Suppressor macrophage treated with lipopolysaccharide for 4 hours (primary cell): ENCODE measurements around the gene RPTOR.

Experiments used
- DNase-seq: peaks from one replicate; pipeline ENCODE4 v3.0.0-alpha.2; 2020

RPTOR gene

DNA sequence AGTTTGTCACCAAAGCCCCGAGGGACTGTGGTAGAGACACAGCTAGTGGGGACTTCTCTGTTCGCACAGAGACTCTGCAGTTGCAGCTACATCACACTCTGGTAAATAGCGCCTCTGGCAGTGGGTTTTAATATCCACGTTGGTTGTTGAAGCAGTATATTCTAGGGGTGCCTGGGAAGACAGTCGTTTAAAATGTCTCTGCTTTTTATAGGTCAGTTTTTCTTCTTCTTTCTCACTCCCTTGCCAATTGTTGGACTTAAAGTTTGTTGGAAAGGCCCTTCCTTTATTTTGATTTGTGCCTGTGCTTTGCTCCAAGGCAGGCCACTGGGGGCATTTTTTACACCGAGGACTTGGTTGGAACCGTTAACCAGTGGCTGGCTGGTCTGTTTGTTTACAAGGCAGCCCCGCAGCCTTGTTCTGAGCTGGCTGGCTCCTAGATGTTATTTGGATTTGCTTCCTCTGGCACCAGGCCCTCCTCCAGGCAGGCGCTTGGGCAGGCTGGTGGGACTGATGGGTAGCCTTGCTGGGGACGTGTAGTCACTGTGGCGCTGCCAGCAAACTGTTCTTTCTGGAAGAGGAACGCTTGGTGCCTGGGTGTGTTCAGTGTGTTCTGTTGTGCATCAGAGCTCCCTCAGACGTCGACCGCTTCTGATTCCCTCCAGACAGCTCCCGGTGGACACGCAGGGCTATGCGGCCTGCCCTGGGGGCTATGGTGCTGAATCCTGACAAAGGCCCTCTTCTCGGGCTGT lies 228.8 kb downstream of the RPTOR start:
- DNase-seq, result no peak

DNA sequence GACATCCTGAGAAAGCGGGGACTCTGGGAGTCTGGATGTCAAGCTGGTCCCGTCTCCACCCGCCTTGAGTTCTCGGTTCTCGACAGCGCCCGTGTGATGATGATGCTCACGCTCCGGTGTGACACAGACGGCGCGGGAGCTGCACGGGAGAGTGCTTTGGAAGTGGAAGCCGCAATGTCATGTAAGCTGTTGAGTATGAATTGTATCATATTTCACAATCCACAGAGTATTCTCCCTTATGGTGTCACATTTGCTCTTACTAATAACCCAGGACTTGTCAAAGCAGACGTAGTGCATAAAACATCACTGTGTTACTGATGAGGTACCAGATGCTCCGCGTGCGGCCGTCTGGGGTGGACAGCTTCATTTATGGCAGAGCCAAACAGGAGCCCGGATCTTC lies 229.5 kb downstream of the RPTOR start:
- peak; percentile 24 for DNase-seq

DNA sequence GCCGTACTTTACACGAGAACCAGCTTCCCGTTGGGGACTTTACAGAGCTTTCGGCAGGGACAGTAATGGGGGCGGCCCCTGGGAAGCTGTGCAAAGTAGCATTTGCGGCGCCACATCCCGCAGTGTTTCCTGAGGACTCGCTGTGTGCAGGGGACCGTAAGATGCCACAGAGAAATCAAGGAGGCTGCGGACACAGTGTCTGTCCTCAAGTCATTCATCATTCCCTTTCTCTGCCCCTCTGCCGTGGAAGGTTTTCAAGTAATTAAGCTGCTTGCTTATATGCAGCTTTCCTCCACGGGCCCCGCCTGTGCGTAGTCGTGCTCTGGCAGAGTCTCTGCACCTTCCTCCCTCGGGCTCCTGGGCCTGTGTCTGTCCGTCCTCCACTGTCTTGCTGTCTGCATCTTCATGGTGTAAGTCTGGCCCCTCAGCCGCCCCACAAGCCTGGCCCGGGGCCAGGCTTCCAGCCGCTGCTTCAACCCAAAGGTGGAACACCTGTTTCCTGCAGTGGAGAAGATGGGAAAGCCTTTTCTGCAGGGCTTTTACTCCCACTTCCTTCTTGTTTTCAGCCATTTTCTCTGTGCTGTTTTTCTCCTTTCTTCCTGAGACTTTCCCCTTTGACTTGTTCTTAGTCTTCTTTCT lies 230.1 kb downstream of the RPTOR start:
- no peak for DNase-seq

DNA sequence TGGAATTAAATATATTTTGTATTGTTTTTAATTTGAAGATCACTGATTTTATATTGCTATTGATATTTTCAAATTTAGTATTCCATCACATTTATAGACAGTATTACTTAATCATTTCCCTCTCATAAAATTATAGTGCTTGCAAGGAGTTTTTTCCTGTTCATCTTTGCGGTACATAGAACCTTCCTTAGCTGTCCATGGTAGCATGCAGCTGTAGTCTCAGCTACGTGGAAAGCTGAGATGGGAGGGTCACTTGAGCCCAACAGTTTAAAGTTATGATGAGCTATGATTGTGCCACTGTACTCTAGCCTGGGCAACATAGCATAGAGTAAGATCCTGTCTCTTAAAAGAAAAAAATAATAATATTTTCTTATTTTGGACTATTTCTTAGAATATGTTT lies 231.2 kb downstream of the RPTOR start:
- DNase-seq, result no peak

DNA sequence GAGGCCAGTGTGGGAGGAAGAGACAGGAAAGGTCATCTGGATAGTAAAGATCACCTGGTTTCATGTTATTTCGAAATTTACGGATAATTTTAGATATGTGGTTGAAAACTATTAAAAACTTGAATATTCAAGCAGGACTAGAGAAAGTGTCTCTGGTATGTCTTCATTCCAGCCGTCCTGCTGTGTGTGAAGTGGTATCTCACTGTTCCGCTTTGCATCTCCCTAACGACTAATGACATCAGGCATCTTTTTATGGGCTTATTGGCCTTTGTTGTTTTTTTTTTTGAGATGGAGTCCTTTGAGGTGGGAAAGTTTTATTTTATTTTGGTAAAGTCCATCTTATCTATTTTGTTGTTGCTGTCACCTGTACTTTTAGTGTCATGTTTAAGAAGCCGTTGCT lies 232.6 kb downstream of the RPTOR start:
- no peak for DNase-seq

DNA sequence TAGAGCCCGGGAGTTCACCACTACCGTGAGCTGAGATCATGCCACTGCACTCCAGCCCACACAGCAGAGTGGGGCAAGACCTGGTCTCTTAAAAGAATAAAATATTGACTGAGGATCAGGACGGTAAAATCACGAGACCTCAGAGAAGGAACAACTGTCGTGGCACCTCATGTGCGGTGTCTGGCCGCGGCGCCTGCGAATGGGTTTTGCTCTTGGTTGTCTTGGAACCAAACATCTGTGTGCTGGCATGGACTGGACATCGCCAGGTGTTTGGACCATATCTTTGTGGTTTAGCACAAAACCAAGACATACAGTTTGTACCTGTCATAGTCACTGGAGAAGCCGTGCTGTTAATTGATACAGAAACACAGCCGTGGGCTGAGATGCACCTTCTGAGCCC lies 234.1 kb downstream of the RPTOR start:
- DNase-seq, result no peak

DNA sequence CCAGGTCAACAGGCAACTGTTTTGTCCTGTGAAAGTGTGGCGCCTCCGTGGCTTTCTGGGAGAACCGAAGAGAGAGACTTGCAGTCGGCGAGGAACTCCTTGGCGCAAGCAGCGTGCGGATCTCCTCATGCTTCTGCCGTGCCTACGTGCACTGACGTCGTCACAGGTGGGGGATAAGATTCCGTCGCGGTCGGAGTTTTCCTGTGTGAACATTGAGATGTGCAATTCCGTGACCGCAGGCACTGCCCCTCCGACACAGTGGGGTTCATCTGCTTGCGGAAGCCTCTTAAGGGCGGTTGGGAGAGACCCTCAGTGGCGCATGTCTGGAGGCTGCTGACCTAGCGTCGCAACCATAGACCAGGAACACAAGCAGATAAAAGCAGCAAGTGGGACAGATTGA lies 234.7 kb downstream of the RPTOR start:
- no peak for DNase-seq

DNA sequence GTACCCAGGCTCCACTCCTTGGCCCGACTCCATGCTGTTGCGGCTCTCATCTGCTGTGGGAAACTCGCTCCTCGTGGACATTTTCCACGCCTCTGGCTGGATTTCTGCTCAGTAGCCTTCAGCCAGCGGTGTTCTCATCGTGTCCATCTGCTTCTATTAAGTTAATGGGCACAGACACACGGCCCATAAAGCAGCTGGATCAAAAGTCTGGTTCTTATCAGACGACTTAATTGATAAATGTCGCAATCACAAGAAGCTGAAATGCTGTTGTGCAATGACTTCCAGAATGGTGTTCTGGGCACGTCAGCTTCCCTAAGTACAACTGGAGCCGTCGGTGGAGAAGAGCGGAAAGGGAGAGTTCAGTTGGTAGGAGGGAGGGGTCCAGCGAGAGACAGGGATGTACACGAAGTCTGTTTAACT lies 235.3 kb downstream of the RPTOR start:
- peak; percentile 61 for DNase-seq

DNA sequence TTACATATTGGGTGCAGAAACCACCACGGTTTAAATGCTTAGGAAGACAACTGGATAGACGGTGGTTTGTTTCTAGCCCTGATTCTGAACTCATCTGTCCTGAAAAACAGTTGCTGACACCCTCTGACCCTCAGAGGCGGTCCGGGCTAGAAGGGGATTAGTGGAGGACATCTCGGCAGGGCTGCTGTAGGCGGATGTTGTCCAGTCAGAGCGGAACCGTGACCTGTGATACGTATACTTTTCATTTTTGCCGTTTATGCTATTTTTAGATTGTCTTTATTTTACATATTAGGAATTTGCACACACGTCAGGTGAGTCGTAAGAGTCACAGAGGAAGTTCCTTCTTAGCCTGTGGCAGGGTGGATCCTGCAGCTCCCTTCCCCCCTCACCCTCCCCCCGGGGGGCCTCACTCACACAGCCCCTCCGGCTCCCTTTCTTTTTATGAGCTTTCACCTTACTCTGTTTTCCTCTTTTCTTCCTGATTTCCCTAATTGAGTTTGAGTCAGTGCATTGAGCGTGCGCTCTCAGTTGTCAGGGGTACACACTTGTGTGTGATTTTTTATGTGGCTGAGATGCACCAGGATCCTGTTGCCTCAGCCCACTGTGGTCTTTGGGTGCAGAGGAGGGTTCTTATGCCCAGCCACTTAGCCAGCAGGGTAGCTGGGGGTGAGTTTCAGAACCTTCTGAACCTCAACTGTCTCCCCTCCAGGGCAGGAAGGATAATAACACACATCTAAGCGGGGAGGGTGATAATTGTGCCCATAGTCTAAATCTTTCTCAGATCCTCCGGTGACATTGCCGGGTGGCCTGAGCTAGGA lies 236.0 kb downstream of the RPTOR start:
- peak; percentile 28 for DNase-seq

DNA sequence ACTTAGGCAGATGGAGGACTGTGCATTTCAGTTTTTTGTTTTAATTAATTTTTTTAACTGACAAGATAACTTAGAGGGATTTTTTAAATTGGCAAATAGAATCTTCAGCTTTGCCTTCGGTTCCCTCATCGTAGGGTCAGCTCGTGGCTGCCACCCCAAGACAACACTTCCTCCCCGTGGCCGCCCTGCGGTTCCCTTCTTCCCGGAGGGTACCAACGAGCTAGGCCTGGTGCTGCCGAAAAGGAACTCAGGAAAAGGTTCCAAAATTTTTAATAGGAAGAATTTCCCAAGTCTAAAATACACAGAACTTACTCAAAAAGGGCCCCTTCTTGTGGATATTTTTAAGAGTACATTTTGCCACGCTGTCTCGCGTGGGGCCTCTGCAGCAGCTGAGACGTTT lies 236.6 kb downstream of the RPTOR start:
- DNase-seq, result peak; percentile 40

DNA sequence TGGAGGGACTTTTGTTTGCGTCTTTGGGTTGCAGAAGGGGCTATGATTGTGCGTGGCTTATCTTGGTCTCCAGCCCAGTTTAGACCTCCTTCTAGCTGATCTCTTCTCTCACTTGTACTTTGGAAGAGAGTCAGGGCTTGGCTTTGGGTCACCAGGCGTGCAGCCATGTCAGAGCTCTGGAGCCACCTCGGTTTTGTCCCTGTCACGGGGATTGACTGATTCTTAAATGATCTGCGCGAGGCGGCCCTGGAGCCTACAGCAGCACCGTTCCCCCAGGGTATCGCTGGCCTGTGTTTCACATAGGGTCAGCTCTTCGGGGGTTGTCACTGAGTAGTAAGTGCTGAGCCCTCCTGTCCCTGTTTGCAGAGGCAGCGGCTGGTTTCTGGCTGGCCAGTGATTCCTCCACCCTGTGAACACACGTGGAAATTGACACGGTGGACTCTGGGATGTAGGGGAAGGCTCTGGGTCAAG lies 237.2 kb downstream of the RPTOR start:
- DNase-seq, result no peak

DNA sequence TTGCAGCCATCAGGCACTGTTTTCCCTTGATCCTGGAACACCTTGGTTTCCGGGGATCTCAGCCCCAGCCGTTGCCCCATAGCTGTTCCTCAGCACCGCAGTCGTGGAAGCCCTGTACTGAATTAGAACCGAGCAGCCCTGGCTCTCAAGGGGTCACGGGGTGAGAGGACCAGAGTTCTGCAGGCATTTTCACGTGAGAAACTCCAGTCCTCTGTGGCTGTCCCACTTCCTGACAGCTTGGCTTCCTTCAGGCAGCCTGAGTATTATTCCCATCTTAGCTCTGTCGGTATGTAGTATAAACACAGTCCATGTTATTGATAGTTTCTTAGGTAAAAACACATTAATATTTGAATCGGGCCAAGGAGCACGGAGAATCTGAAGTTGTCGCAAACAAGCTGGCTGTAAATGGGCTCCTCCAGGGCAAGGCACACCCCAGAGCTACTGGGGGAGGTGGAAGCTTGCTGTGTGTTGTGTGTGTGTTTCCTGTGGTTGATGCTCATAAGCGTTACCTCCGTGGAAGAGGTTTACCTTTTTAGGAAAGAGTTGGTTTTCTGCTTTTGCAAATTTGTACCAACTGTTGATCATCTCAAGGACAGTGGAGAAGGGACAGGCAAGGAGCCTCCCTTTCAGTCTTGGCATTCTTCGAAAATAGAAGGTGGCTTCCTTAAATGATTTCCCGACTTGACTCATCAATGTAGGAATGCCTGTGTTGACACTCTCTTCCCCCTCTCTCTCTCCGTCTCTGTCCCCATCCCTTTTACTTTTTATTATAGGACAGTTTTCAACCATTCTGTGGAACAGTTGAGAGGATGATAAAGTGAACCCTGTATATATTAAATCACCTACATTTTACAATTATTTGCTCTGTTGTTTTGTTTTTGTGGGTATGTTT lies 238.1 kb downstream of the RPTOR start:
- no peak for DNase-seq

DNA sequence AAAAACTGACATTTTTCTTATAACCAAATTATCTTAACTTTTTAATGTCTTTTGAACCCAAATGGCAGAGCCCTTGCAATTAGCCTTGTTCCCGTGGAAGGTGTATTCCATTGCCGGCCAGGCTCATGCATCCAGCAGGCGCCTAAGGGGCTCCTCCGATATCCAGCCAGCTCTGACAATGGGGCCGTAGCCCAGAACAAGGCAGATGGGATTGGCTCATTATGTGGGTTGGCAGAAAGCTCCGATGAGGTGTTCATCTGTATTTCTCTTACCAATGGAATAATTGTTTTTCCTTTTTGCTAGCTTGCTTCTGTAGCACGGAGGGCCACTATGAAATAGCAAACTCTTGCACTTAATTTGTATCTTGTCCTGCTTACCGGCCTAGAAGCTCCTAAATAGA lies 238.8 kb downstream of the RPTOR start:
- no peak for DNase-seq

DNA sequence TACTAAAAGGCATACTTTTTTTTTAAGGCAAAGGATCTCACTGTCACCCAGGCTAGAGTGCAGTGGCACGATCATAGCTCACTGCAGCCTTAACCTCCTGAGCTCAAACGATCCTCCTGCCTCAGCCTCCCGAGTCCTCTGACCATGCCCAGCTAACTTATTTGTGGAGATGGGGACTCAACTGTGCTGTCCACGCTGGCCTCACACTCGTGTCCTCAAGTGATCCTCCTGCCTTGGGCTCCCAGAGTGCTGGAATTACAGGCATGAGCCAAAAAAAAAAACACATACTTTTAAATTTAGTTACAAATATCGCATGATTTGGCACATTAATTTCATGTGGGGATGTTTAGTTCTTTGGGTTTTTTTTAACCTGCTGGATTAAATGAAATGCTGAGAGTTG lies 239.3 kb downstream of the RPTOR start:
- no peak for DNase-seq

DNA sequence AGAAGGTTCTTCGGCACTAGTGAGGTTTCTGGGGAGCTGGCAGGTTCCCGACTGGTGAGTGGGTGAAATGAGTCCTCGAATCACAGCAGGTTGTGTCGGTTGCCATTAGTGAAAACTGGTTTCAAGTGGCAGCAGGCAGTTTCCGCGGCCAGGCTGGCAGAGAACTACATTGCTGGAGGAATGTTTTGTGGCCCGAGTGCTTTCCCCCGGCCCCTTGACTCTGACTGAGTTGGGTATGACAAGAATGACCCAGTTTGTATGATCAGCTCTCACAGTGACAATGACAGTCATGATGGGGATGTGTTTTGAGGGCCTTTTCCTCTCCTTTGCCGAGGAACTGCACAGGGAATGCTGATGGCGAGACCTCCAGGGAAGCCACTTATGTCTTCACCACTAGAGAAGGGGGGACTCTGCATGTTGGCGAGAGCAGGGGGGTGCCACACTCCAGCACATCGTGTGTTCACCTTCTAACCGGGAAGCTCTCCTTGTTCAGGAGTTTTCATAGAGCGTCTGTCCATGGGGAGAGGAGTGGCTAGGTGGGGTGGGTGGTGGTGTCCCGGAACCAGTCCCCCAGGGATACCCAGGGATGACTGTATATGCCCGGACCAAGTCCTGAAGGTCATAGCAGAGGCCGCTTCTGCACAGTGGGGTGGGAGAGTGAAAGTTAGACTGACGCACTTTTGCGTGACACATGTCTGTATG lies 241.0 kb downstream of the RPTOR start:
- DNase-seq, result no peak

DNA sequence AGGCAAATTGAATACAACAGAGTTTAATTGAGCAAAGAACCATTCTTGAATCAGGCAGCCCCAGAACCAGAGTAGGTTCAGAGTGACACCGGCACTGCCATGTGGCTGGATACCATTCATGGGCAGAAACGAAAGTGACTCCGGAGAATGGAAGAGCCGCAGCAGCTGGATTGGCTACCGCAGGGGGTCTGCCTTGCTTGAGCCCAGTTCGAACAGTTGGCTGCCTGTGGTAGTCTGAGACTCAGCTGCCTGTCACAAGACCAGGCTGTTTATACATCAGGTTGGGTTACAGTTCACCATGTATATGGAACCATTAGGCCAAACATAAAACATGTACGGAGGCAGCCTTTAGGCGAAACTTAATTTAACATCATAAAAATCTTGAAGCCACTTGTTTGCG lies 241.8 kb downstream of the RPTOR start:
- no peak for DNase-seq

DNA sequence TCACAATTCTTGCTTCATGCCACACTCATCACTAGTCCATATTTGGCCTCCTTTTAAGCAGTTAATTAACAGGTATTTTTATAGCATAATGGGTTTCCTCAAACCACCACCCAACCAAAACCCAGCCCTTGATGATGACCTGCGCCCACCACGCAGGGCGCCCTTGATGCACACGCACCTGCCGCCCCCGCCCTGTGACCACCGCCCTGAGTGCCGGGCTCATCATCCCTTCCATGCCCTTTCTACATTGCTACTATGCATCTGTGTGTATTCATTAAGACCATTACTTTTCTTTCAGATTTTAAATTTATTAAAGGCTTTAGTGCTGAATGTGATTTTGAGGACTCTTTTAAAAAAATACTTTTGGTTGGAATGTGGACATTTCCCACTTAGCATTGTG lies 242.2 kb downstream of the RPTOR start:
- no peak for DNase-seq

DNA sequence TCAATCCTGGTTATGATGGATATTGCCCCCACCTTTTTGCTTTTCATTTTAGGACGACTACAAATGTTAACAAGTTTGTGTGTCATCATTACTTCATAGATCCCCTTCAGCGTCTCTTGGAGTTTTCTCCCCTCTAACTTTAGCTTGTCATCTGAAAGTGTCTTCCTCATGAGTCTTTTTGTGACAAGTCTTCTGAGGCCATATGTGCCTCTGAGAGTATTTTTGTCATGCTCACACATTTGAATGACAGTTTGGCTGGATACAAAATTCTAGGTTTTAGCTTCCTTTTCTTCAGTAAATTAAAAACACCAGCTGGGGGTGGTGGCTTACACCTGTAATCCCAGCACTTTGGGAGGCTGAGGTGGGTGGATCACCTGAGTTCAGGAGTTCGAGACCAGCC lies 243.2 kb downstream of the RPTOR start:
- DNase-seq, result no peak

DNA sequence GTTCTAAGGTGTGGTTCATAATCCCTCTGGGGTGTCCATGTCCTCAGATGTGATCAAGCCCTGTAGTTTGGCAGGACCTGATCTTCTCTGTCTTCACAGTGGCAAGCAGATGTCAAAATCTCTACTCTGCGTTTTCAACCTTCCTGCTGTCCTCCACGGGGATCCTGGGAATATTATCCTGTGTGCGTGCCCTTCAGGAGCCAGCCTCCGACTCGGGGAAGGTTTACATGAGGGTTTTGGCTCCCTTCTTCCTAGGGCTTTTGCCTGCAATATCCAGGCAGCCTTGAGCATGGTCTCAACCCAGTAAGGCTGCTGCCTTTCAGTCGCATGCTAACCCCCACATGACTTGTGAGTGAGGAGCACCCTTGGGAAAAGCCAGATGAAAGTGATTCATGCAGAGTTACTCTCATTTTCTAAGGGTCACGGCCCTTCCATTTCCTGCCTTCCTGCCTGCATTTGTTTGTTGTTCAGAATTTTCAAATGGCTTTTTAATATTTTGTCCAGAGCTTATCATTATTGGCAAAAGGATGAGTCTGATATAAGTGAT lies 244.8 kb downstream of the RPTOR start:
- peak; percentile 60 for DNase-seq

DNA sequence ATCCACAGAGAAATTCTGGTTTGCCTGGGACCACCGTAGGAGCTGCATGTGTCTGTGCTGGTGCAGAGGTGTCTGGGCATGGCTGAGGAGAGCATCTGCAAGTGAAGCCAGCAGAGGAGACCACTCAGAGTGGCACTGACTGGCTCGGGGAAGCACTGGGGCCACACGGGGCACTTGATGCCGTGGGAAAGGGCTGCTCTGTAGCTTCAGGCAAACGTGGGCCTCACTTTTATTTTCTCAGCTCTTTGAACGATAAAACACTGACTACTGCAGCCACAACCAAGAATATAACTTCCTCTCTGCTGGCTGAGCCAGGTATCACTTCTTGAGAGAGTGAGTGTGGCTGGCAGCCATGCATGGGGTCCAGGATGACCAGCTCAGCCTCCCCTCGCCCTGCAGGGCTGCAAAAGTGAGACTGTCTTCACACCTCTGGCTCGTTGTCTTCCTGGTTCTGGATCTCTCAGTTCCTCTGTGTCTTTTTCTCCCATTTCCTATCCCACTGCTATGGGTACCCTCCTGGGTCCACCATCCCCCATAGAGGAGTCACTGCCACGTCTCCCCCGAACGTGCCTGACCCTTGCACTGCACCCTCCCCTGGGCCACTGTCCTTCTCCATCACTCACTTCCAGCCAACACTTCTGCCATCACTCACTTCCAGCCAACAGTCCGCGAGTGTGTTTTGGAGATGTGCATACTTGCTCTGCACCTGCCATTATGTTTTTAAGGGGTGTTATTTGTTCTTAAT lies 245.6 kb downstream of the RPTOR start:
- no peak for DNase-seq
